Endothelial cell of umbilical vein (primary cell): ENCODE measurements around the gene TOP1. TPM values are rescaled to one million over a fixed set of nuclear protein-coding genes. Genes with fewer than 3 reads are reported as not detected.

Source experiments
- BruUV-seq: library from RNA; stranded (reverse); fragments of 400-500 nt; replicated peaks from 2 replicates; lab custom pipeline; 2021; lab: Mats Ljungman, UMichigan
- CTCF ChIA-PET: fragments of 300-600, 350-600 bp; sonication (Branson Sonifier 250); formaldehyde crosslinking; loops from one replicate; lab custom pipeline; 2021; ENCODE audit warnings: antibody characterized with exemption, inconsistent platforms; lab: Charles Lee
- POLR2A ChIA-PET: fragments of 300-600, 350-600 bp; sonication (Branson Sonifier 250); formaldehyde crosslinking; loops from one replicate; lab custom pipeline; 2021; ENCODE audit warnings: antibody characterized with exemption, inconsistent platforms; lab: Charles Lee
- DNase-seq: peaks from one replicate; pipeline ENCODE4 v3.0.0-alpha.2; 2011; ENCODE audit warnings: low read depth, low spot score
- FAIRE-seq: peaks from 2 replicates; lab custom pipeline; 2011; peaks lifted over from hg19 to GRCh38; lab: Jason Lieb, UNC
- H2AFZ ChIP-seq: 2 replicates; pipeline ENCODE4 v1.6.0; 2012; ENCODE audit warnings: low read depth, low read length, control low read depth, inconsistent platforms
- H3K27ac ChIP-seq: 2 replicates; pipeline ENCODE4 v1.5.1; 2011; ENCODE audit warnings: low read depth, mild to moderate bottlenecking, control low read depth, low read length, moderate library complexity; ENCODE audit not compliant: insufficient read depth
- H3K27me3 ChIP-seq, 2 experiments: 2 replicates each; pipeline versions ENCODE4 v1.6.0 to v1.6.1; 2011; ENCODE audit warnings: low read length in 2 of 2, mixed read lengths in 1 of 2; ENCODE audit not compliant: control insufficient read depth in 2 of 2, insufficient read depth in 2 of 2
- H3K36me3 ChIP-seq, 2 experiments: 2 replicates in 1 of 2; 3 replicates in 1 of 2; pipeline ENCODE4 v1.5.1; 2011; ENCODE audit warnings: low read length in 2 of 2, mild to moderate bottlenecking in 1 of 2, moderate library complexity in 1 of 2; ENCODE audit not compliant: control insufficient read depth in 2 of 2, insufficient read depth in 2 of 2; ENCODE audit errors: extremely low read depth in 1 of 2
- H3K4me1 ChIP-seq: 3 replicates; pipeline ENCODE4 v1.5.1; 2011; ENCODE audit warnings: mild to moderate bottlenecking, low read length; ENCODE audit not compliant: control insufficient read depth, insufficient read depth; ENCODE audit errors: extremely low read depth
- H3K4me2 ChIP-seq: 2 replicates; pipeline ENCODE4 v1.6.1; 2011; ENCODE audit warnings: low read length, control low read depth, mixed read lengths; ENCODE audit not compliant: insufficient read depth
- H3K4me3 ChIP-seq, 3 experiments: fragments of 200-600 bp in 1 of 3; sonication (generic), shearing (Covaris generic) in 1 of 3; replicated peaks in 1 of 3; 2 replicates each; pipeline ENCODE4 v1.5.1; 2011 to 2016; ENCODE audit warnings: control low read depth in 3 of 3, low read length in 3 of 3, mild to moderate bottlenecking in 2 of 3, inconsistent platforms in 1 of 3, low read depth in 1 of 3, moderate library complexity in 1 of 3; ENCODE audit not compliant: insufficient read depth in 1 of 3
- H3K79me2 ChIP-seq: 2 replicates; pipeline ENCODE4 v1.6.0; 2012; ENCODE audit warnings: low read length, inconsistent platforms; ENCODE audit not compliant: control insufficient read depth, insufficient read depth
- H3K9ac ChIP-seq: replicated peaks from 2 replicates; pipeline ENCODE3; 2011; ENCODE audit warnings: low read length, control low read depth; ENCODE audit not compliant: insufficient read depth; ENCODE audit errors: extremely low read depth
- H3K9me1 ChIP-seq: replicated peaks from 3 replicates; pipeline ENCODE4 v1.6.0; 2011; ENCODE audit warnings: mild to moderate bottlenecking, low read length; ENCODE audit not compliant: control insufficient read depth, insufficient read depth; ENCODE audit errors: extremely low read depth
- H3K9me3 ChIP-seq: replicated peaks from 2 replicates; pipeline ENCODE4 v1.5.1; 2012; ENCODE audit warnings: low read length, inconsistent platforms; ENCODE audit not compliant: control insufficient read depth, insufficient read depth
- H4K20me1 ChIP-seq: replicated peaks from 2 replicates; pipeline ENCODE3; 2011; ENCODE audit warnings: mild to moderate bottlenecking, low read length; ENCODE audit not compliant: control insufficient read depth, insufficient read depth; ENCODE audit errors: extremely low read depth
- JUN ChIP-seq: IDR thresholded peaks from 2 replicates; pipeline ENCODE4 v1.6.1; 2011; ENCODE audit warnings: borderline replicate concordance, low read depth; ENCODE audit not compliant: insufficient read length, insufficient read depth
- dilution Hi-C: fragments of 300-500 bp; cut with MboI; formaldehyde crosslinking; loops from one replicate; pipeline ENCODE4 v1.15.0; 2019; ENCODE audit warnings: low sequenced_read_pairs; ENCODE audit not compliant: extremely low pct_ligation_motif_present
- intact Hi-C: fragments of 100-400 bp; cut with micrococcal nuclease; formaldehyde crosslinking; loops from one replicate; pipeline ENCODE4 v1.10.0; 2022
- polyA plus RNA-seq, 4 experiments: library from polyadenylated mRNA; depleted of rRNA in 3 of 4; stranded (reverse) in 3 of 4; unstranded in 1 of 4; fragments of >200 nt; gene quantifications; 2 replicates each; pipeline versions ENCODE4 v1.2.1 to v1.2.3, GENCODE V29; 2011 to 2012; ENCODE audit warnings: missing spikeins in 1 of 4
- total RNA-seq: library from RNA; stranded (reverse); gene quantifications from 2 replicates; pipeline ENCODE4 v1.2.3, GENCODE V29; 2021
- TF ChIP-seq, protein P1 (sequence below), 2 donors: IDR thresholded peaks; 1 replicate in 1 of 2; 2 replicates in 1 of 2; pipeline ENCODE4 v1.5.1; 2011; ENCODE audit warnings: low read length in 2 of 2, mild to moderate bottlenecking in 2 of 2, moderate library complexity in 2 of 2, control low read depth in 1 of 2, inconsistent platforms in 1 of 2, low read depth in 1 of 2; ENCODE audit not compliant: insufficient read depth in 1 of 2; ENCODE audit errors: extremely low read depth in 1 of 2

Gene TOP1
- total and polyA plus RNA-seq, 2 donors (not counting 3 experiments of a cell fraction or from before 2014, with no cell fraction given): 7.0 to 77.4 TPM

GRCh38 chr20:41169791-41170351 lies 141.2 kb downstream of the TOP1 start:
- intact Hi-C loops (no loop called here), dilution Hi-C loops (no loop called here)
- FAIRE-seq (no peak), DNase-seq (no peak)
- Histone ChIP-seq H3K27ac (no peak overlapping the region), H3K9me1 (no peaks in the 10 kb centered on the region), H3K9ac (no peak overlapping the region), H3K27me3 (no peaks in the 10 kb centered on the region), H3K4me1 (peaks cover 3% of the 10 kb centered on the region), H3K4me2 (no peak overlapping the region), H3K36me3 (peaks cover 39 to 85% of the 10 kb centered on the region in 2 experiments), H3K79me2 (no peaks in the 10 kb centered on the region), H3K4me3 (no peak overlapping the region), H3K9me3 (no peaks in the 10 kb centered on the region), H4K20me1 (no peaks in the 10 kb centered on the region), H2AFZ (no peak overlapping the region)
- CTCF ChIA-PET: interaction anchor here (0.5 to 2.5 kb wide), 9 partner anchors 12 to 173 kb away, joined by 3 to 24 read pairs (median 5); partner anchors contain the start of gene LPIN3
- POLR2A ChIA-PET: no interaction called here
- TF ChIP-seq, protein P1, sequence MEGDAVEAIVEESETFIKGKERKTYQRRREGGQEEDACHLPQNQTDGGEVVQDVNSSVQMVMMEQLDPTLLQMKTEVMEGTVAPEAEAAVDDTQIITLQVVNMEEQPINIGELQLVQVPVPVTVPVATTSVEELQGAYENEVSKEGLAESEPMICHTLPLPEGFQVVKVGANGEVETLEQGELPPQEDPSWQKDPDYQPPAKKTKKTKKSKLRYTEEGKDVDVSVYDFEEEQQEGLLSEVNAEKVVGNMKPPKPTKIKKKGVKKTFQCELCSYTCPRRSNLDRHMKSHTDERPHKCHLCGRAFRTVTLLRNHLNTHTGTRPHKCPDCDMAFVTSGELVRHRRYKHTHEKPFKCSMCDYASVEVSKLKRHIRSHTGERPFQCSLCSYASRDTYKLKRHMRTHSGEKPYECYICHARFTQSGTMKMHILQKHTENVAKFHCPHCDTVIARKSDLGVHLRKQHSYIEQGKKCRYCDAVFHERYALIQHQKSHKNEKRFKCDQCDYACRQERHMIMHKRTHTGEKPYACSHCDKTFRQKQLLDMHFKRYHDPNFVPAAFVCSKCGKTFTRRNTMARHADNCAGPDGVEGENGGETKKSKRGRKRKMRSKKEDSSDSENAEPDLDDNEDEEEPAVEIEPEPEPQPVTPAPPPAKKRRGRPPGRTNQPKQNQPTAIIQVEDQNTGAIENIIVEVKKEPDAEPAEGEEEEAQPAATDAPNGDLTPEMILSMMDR (IDR thresholded peaks at IDR 0.05; ENCODE audit: extremely low read depth in 1 of 2, insufficient read depth in 1 of 2, low read depth in 1 of 2, low read length in 2 of 2): no peak
- no peak for TF ChIP-seq JUN
- BruUV-seq: no TSS peak

DNA sequence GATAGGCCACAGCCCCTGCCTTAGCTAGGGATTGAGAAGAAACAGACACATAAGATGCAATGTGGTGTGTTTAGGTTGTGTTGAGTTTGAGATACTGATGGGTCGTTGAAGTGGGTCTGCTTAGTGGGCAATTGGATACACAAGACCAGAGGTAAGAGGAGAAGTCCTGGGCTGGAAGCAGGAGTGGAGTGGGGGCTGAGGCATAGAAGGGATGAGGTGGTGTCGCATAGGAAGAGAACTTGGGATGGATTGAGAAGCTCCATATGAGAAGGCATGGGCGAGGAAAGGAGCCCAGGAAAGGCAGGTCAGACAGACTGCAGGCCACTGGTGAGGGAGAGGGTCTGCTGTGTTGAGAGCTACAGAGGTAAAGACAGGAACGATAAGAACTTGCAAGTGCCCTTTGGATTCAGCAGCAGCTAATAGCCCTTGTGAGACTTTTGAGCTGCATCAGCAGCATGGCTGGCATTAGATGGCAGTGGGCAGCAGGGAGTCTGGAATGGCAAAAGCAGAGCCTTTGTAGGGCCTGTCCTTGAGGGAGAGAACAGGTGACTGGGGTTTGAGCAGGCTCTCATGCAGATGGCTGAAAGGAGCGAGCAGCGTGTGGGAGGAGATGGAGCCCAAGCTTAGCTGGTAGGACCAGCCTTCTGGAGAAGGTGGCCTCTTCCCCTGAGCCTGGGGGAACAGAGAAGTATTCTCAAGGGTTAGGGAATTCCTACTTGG lies 141.9 kb downstream of the TOP1 start:
- H3K4me2 ChIP-seq: no peak overlapping the region
- no peaks in the 10 kb centered on the region for H3K9me1 ChIP-seq
- H4K20me1 ChIP-seq: no peaks in the 10 kb centered on the region
- peaks cover 32 to 85% of the 10 kb centered on the region in 2 experiments for H3K36me3 ChIP-seq
- H3K79me2 ChIP-seq: no peaks in the 10 kb centered on the region
- H3K4me1 ChIP-seq: peaks cover 3% of the 10 kb centered on the region
- H3K9me3 ChIP-seq: no peaks in the 10 kb centered on the region
- no peak overlapping the region for H3K27ac ChIP-seq
- no peak for TF ChIP-seq JUN
- BruUV-seq: no TSS peak
- no peak overlapping the region for H3K4me3 ChIP-seq
- CTCF ChIA-PET: interaction anchor here (0.5 to 3.4 kb wide), 10 partner anchors 11 to 240 kb away, joined by 3 to 52 read pairs (median 6); partner anchors contain the start of gene LPIN3
- no peak overlapping the region for H2AFZ ChIP-seq
- no peak overlapping the region for H3K9ac ChIP-seq
- POLR2A ChIA-PET: interaction anchor here (0.6 kb wide), 1 partner anchor 170 kb away, joined by 3 read pairs; no protein-coding TSS in a partner anchor
- dilution Hi-C loops (no loop called here), intact Hi-C loops (no loop called here)
- H3K27me3 ChIP-seq: no peaks in the 10 kb centered on the region
- DNase-seq (no peak), FAIRE-seq (no peak)
